ENCODE measurements around the gene PCMTD2. TPM values are rescaled to one million over a fixed set of nuclear protein-coding genes. Genes with fewer than 3 reads are reported as not detected.

Gene PCMTD2
- total and polyA plus RNA-seq, 2 of the 13 experiments (the other 11 are each of a cell fraction or from before 2014, with no cell fraction given), result 47.0 to 76.9 TPM

DNA sequence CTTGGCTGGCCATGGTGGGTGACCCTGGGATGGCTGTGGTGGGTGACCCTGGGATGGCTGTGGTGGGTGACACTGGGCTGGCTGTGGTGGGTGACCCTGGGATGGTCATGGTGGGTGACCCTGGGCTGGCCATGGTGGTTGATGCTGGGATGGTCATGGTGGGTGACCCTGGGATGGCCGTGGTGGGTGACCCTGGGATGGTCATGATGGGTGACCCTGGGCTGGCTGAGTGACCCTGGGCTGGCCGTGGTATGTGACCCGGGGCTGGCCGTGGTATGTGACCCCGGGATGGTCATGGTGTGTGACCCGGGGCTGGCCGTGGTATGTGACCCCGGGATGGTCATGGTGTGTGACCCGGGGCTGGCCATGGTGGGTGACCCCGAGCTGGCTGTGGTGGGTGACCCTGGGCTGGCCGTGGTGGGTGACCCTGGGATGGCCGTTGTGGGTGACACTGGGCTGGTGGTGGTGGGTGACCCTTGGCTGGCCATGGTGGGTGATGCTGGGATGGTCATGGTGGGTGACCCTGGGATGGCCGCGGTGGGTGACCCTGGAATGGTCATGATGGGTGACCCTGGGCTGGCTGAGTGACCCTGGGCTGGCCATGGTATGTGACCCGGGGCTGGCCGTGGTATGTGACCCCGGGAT, 20.5 kb upstream of the PCMTD2 start (continued):
- TF ChIP-seq CHCHD3 (CRISPR knock-in tag; IDR thresholded peaks at IDR 0.05) (0 out of 2 replicates have a peak, but pooled peaks have one; percentile 31), ZNF687 (CRISPR knock-in tag; IDR thresholded peaks at IDR 0.05) (peak; percentile 31; the same call in 1 of the 2 replicates)

DNA sequence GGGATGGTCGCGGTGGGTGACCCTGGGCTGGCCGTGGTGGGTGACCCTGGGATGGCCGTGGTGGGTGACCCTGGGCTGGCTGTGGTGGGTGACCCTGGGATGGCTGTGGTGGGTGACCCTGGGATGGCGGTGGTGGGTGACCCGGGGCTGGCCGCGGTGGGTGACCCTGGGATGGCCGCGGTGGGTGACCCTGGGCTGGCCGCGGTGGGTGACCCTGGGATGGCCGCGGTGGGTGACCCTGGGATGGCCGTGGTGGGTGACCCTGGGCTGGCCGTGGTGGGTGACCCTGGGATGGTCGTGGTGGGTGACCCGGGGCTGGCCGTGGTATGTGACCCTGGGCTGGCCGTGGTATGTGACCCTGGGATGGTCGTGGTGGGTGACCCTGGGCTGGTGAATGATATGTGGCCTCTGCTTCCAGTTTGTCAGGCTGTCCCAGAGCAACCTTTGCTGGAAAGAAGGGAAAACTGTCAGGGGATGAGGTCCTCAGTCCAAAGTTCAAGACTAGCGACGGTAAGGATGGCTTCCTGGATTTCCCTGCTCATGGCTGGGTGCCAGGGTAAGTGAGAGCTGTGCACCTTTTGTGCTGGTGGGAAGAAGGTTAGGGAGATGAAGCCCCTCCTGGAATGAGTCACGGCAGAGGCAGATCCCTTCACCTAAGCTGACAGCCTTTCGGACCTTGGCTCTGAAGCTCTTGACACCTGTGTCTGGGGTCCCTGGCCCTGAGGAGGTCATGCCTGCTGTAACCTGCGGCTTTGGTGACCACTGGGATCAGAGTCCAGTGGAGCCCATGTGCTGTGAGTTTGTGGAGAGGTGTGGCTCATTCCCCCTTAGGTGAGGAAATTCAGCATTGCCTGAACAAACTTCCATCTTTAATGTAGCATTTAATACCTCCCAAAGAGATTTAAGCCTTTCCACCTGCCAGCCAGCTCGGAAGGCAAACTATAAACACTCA, 19.1 kb upstream of the PCMTD2 start:
- DNase-seq (ENCODE audit: low spot score) (peak; percentile 87), FAIRE-seq (peak; percentile 99), ATAC-seq (peak; percentile 34)
- peaks cover 83% of the 10 kb centered on the region for H3K4me1 ChIP-seq (ENCODE audit: insufficient read depth, low read length)
- no peaks in the 10 kb centered on the region for H3K9me3 ChIP-seq (ENCODE audit: low read length)
- TSS peak; percentile 85 for BruUV-seq (replicated peaks)
- peak overlapping the region; percentile 17 for H3K9ac ChIP-seq (ENCODE audit: insufficient read depth, low read depth, low read length)
- peak overlapping the region in 1 of 3 experiments; percentile 25; a peak in 2 of 6 replicates for H3K4me3 ChIP-seq (replicated peaks in 1 of 3; ENCODE audit: insufficient read depth in 1 of 3, low read depth in 2 of 3, low read length in 3 of 3)
- peak overlapping the region; percentile 69 for H3K27ac ChIP-seq (ENCODE audit: extremely low read length, insufficient read depth, low read length)
- peaks cover 0 to 2% of the 10 kb centered on the region in 2 experiments; a peak in 1 of 5 replicates for H3K27me3 ChIP-seq (ENCODE audit: control insufficient read depth in 1 of 2, insufficient read depth in 2 of 2, low read length in 2 of 2)
- 55% methylated on average over 24 of the region's 27 CpGs for WGBS (ENCODE audit: low lambda C conversion rate)
- H2AFZ ChIP-seq (ENCODE audit: low read length), result no peak overlapping the region
- intact Hi-C loops (cut with micrococcal nuclease; ENCODE audit: unreplicated experiment) (loop anchor here (2.0 kb wide), 1 partner anchor 14 kb away; no protein-coding TSS in a partner anchor), in situ Hi-C loops (cut with HindIII; ENCODE audit: extremely low pct_ligation_motif_present, low pct_unique_long_range_greater_than_20kb) (no loop called here)
- H4K20me1 ChIP-seq (ENCODE audit: insufficient read depth, low read length), result no peaks in the 10 kb centered on the region
- H3K4me2 ChIP-seq (ENCODE audit: low read depth, low read length), result peak overlapping the region; percentile 41
- POLR2A ChIA-PET, result interaction anchor here (0.9 to 9.6 kb wide), 7 partner anchors 9 to 47 kb away, joined by 3 to 157 read pairs (median 4); partner anchors contain the start of gene PCMTD2
- H3K79me2 ChIP-seq (ENCODE audit: insufficient read depth, low read length), result no peaks in the 10 kb centered on the region
- H3K36me3 ChIP-seq (replicated peaks in 1 of 2; ENCODE audit: control insufficient read depth in 1 of 2, insufficient read depth in 2 of 2, low read length in 2 of 2), result no peaks in the 10 kb centered on the region
- CTCF ChIA-PET (ENCODE audit: low intra/inter-chr PET ratio, low total read pairs), result interaction anchor here (1.1 kb wide), 1 partner anchor 50 kb away, joined by 3 read pairs; no protein-coding TSS in a partner anchor
- peak; percentile 8; the same call in 1 of the 2 replicates for TF ChIP-seq ZNF430 (CRISPR knock-in tag; IDR thresholded peaks at IDR 0.05)
- TF ChIP-seq HNRNPH1 (optimal IDR thresholded peaks at IDR 0.05; ENCODE audit: low read depth, low read length), result no peak
- TF ChIP-seq ZNF281 (CRISPR knock-in tag; IDR thresholded peaks at IDR 0.05; ENCODE audit: borderline replicate concordance), result no peak
- TF ChIP-seq ZNF362 (CRISPR knock-in tag; IDR thresholded peaks at IDR 0.05; ENCODE audit: borderline replicate concordance), result peak; percentile 25
- TF ChIP-seq NFYC (CRISPR knock-in tag; IDR thresholded peaks at IDR 0.05), result no peak
- TF ChIP-seq ZNF607 (CRISPR knock-in tag; IDR thresholded peaks at IDR 0.05; ENCODE audit: borderline replicate concordance), result peak; percentile 37
- peak; percentile 93 for TF ChIP-seq ZEB1 (IDR thresholded peaks at IDR 0.05; ENCODE audit: insufficient replicate concordance, low read depth)
- TF ChIP-seq GABPA (IDR thresholded peaks at IDR 0.05; ENCODE audit: low read depth, low read length), result no peak
- TF ChIP-seq GABPA (CRISPR knock-in tag; IDR thresholded peaks at IDR 0.05; ENCODE audit: low read depth), result no peak; the same call in 1 of the 2 replicates
